ACHN (cell line): ENCODE data around the gene CDX1.
A peak's percentile ranks its signal among the peaks of the same experiment; 100 is the strongest.

Experiments
- DNase-seq: peaks from one replicate; pipeline ENCODE4 v3.0.0-alpha.2; 2015
- in situ Hi-C: cut with HindIII; loops from 2 replicates; pipeline ENCODE4 v1.10.0; 2017; ENCODE audit warnings: low sequenced_read_pairs, low pct_ligation_motif_present, low pct_unique_long_range_greater_than_20kb

Gene CDX1

GRCh38 chr5:150129813-150130492 is 36.6 kb upstream of the CDX1 start:
- in situ Hi-C loops = no loop called here
- peak; percentile 64 for DNase-seq

GRCh38 chr5:150130493-150130922 is 36.1 kb upstream of the CDX1 start:
- in situ Hi-C loops = no loop called here
- DNase-seq = no peak

- DNase-seq = no peak
- in situ Hi-C loops = no loop called here
Observed at GRCh38 chr5:150131461-150131860, 35.1 kb upstream of the CDX1 start.

- DNase-seq = no peak
- in situ Hi-C loops = no loop called here
Observed at GRCh38 chr5:150131978-150132694, 34.4 kb upstream of the CDX1 start.

GRCh38 chr5:150132740-150133139 is 33.8 kb upstream of the CDX1 start:
- no peak for DNase-seq
- in situ Hi-C loops = no loop called here

- no peak for DNase-seq
- in situ Hi-C loops = no loop called here
Observed at GRCh38 chr5:150133581-150134197, 32.9 kb upstream of the CDX1 start.

- in situ Hi-C loops = no loop called here
Observed at GRCh38 chr5:150134198-150134588, 32.4 kb upstream of the CDX1 start.

GRCh38 chr5:150135557-150136304 is 30.8 kb upstream of the CDX1 start:
- DNase-seq = no peak
- in situ Hi-C loops = no loop called here

More at GRCh38 chr5:150134198-150134588, 32.4 kb upstream of the CDX1 start:
- DNase-seq = no peak

GRCh38 chr5:150136305-150137167 is 30.0 kb upstream of the CDX1 start:
- in situ Hi-C loops = no loop called here
- no peak for DNase-seq

- in situ Hi-C loops = no loop called here
Observed at GRCh38 chr5:150137168-150137957, 29.2 kb upstream of the CDX1 start.

GRCh38 chr5:150137997-150138396 is 28.6 kb upstream of the CDX1 start:
- in situ Hi-C loops = no loop called here
- DNase-seq = no peak

More at GRCh38 chr5:150137168-150137957, 29.2 kb upstream of the CDX1 start:
- DNase-seq = no peak

- in situ Hi-C loops = no loop called here
- peak; percentile 48 for DNase-seq
Observed at GRCh38 chr5:150138551-150139265, 27.9 kb upstream of the CDX1 start.

- in situ Hi-C loops = no loop called here
- DNase-seq = peak; percentile 39
Observed at GRCh38 chr5:150139334-150139733, 27.2 kb upstream of the CDX1 start.

GRCh38 chr5:150140830-150141229 is 25.7 kb upstream of the CDX1 start:
- DNase-seq = no peak
- in situ Hi-C loops = no loop called here

GRCh38 chr5:150141544-150142184 is 24.9 kb upstream of the CDX1 start:
- in situ Hi-C loops = no loop called here

GRCh38 chr5:150142185-150142958 is 24.2 kb upstream of the CDX1 start:
- in situ Hi-C loops = no loop called here
- DNase-seq = no peak

More at GRCh38 chr5:150141544-150142184, 24.9 kb upstream of the CDX1 start:
- DNase-seq = peak; percentile 42
